Stimulated activated CD4-positive, alpha-beta T cell treated with anti-CD3 and anti-CD28 coated beads, TNF-alpha, amount 100 ng/mL, for 1 hour (primary cell): ENCODE data around the gene SLC12A6.
"Not testable (repeated sequence)": the region's sequence is repeated elsewhere in the genome, so short reads cannot be mapped to it uniquely, and the experiment has no call there.

Experiments used
- DNase-seq, 3 donors: peaks; one replicate each; pipeline ENCODE4 v3.0.0-alpha.2; 2020; ENCODE audit warnings: low read depth in 3 of 3, low spot score in 1 of 3

The SLC12A6 gene

DNA sequence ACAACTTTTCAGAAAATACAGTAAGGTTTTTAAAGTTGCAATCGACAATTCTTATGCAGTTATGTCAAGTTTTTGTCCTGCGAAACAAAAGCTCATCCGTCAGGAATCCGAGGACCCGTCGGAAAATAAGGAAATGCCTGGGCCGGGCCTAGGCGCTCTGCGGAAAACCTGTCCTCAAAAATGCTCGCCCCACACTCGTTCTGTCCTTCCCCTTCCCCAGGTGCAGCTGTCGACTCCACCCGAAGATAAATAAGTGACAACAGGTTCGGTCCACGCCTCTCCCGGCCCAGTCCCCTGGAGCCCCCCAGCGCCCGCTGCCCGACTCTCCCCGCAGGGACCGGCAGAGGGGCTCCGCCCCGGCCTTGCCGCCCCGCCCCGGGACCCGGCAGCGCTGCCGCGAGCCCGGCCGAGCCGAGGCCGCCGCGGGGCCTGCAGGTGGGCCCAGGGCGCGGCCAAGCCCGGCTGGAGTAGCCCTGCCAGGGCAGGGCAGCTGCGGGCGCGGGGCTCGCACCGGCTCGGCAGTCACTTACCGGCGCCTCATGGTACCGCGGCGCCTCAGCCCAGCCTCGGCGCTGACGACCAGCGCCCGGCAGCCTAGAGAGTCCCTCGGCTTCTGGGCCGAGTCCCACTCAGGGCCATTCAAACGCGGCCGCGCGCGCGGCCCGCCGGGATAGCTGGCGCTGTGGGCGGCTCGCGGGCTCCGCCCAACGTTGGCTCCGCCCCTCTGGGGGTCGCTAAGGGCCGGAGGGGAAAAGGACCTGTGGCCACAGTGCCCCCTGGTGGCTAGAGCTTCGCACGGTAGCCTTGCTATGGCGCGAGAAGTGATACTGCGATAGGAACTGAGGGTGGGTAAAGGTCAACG lies 127.9 kb downstream of the SLC12A6 start, which contains the start of gene KATNBL1:
Gene KATNBL1 (minus strand): TSS at position 676 of the 862 bp plus-strand sequence. CDS start 46,420 bp downstream, outside the sequence.
- DNase-seq: peak; percentile 84 to 99 (median 89)

DNA sequence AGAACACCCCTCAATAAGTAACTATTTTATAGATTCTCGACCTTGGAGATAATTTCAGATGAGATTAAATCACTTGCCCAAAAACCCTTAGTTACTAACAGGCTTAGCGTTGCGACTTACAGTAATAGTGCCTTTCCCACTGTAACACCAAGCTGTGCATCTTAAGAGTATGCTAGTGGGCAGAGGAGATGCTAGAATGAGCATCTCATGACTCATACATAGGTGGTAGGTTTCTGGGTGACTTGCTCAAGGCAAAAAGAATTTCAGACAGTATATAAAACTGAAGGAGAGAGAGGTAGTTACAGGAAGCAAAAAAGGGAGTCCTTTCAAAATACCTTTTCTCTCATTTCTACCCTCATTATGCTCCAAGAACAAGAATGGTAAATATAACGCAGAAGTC lies 131.6 kb downstream of the SLC12A6 start:
- DNase-seq: no peak

DNA sequence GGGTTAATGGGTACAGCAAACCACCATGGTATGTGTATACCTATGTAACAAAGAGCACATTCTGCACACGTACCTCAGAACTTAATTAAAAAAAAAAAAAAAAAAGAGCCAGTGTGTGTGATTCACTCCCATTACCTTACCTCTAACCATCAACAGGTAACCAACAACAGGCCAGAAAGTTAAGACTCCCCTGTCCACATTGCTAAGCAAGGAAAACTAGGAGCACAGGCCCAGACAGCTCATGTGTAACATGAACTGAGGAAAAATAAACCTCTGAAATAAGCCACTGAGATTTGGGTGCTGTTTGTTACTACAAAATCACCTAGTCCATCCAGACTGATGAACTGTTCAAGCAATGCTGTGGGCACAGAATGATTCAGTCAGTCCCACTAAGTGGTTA lies 133.6 kb downstream of the SLC12A6 start:
- no peak for DNase-seq

DNA sequence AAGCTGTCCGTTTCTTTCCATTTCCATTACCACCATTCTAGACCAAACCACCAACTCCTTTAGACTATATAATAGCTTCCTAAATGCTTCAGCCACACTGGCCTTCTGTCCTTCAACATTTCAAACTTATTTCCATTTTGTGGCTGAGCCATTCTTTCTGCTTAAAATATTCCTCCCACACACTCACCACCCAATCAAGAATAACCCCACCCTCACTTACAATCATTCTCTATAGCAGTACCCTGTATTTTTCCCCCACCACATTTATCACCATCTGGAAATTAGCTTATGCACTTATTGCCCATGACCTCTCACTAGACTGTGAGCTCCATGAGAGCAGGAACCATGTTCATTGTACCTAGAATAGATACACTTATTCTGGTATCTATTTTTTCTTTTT lies 134.3 kb downstream of the SLC12A6 start:
- DNase-seq: no peak

DNA sequence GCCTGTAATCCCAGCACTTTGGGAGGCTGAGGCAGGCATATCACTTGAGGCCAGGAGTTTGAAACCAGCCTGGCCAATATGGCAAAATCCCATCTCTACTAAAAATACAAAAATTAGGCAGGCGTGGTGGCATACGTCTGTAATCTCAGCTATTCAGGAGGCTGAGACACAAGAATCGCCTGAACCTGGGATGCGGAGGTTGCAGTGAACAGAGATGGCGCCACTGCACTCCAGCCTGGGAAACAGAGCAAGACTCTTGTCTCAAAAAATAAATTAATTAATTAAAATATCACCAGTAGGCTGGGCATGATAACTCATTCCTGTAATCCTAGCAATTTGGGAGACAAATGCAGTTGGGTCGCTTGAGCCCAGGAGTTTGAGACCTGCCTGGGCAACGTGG lies 144.3 kb downstream of the SLC12A6 start:
- not testable (repeated sequence) for DNase-seq

DNA sequence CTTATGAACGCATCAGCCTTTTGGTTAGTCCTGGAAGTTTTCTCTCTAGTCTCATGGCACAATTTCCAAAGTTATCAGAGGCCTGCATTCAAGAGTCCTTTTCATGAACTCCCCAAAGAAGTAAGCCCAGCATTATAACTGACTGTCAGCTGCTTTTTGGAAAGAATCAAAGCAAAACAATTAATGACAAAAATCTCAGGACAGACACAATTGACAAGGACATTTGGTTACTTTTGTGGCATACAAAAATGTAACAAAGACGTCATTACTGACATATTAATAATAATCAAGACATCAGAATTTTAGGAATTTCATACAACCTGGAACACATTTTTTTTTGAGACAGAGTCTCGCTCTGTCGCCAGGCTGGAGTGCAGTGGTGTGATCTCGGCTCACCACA lies 148.9 kb downstream of the SLC12A6 start:
- DNase-seq: no peak

DNA sequence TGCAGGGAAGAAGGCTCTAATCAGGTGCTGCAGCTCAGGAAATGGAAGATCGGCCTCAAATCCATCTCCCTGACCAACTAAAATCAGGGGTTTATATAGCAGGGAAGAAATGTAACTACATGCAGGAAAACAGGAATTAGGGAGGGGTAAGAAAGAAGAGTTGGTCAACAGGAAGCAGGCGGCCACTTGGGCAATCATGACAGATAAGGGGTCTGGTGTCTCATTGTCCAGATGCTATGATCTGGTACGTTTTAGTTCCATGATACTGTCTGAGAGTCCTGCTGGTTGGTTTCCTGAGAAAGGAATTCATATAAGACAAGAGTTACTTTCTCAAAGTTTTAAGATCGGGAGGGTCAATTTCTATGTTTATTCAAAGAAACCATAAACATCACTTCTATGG lies 151.9 kb downstream of the SLC12A6 start:
- DNase-seq: no peak

DNA sequence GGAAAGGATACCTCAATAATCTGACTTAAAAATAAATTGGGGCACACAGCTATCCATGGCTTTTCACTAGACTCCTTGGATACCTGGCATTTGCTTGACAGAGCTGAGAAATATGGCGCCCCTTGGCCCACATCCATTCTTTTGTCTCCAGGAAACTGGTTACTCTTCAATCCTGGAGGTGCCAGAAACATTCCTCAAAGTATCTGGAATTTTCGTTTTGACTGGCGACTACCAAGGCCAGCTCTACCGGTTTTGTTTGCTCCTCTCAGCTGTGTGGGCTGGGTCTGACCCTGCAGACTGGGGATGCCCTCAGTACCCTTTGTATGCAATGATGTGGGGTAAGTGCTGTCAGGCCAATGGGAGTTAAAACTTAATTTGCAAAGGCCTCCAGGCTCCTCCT lies 154.6 kb downstream of the SLC12A6 start:
- DNase-seq: no peak
